Fibroblast of upper back skin (primary cell): ENCODE measurements around the gene DRAXIN.

Experiments
- DNase-seq: peaks from one replicate; pipeline ENCODE4 v3.0.0-alpha.2; 2013

DRAXIN gene

GRCh38 chr1:11712285-11712684, 20.8 kb downstream of the DRAXIN start:
- DNase-seq: no peak

GRCh38 chr1:11713095-11713494, 21.6 kb downstream of the DRAXIN start:
- DNase-seq: no peak

GRCh38 chr1:11714831-11715575, 23.5 kb downstream of the DRAXIN start:
- DNase-seq: no peak

- DNase-seq: peak; percentile 53
These were observed 28.0 kb downstream of the DRAXIN start for GRCh38 chr1:11719313-11720032.

DNA sequence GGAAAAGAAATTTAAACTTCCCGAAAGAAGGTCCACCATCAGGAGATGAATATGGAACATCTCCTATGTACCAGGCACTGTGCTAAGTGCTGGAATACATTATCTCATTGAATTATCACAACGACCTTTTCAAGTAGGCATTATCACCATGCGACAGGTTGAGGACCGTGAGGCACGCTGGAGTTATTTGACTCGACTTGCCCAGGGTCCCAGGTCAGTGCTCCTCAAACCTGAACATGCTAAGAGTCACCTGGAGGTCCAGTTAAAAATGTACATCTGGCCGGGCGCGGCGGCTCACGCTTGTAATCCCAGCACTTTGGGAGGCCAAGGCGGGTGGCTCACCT, 28.5 kb downstream of the DRAXIN start:
- no peak for DNase-seq

DNA sequence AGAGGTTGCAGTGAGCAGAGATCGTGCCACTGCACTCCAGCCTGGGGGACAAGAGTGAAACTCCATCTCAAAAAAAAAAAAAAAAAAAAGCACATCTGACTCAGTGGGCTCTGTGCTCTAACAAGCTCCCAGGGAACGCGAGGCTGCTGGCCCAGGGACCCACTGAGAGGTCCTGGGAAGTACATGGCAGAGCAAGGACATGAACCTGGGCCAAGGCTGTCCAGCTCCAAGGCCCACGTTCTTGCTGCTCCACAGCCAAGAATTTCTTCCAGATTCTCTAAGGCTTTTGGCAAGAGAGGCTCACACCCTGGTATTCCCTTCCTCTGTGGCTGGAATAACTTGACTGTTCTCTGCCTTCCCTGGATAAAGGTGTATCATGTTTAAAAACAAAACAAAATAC, 29.0 kb downstream of the DRAXIN start:
- DNase-seq: no peak

DNA sequence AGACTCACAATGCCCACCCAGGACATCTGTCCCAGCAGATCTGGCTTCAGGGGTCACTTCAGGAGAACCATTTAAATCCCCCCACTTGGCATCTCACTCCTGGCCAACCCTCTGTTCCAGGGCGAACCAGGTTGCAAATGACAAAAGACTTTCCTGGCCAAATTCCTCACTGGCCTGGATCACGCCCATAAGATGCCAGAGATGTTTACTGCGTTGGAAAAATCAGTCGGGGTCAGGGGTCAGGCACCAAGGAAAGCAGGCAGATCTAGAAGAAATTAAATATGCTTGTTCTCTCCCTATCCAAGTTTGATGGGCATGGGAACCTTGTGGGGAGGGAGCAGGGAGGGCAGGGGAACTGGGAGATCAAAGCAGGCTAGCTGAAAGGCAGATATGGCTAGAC, 29.8 kb downstream of the DRAXIN start:
- DNase-seq: no peak

DNA sequence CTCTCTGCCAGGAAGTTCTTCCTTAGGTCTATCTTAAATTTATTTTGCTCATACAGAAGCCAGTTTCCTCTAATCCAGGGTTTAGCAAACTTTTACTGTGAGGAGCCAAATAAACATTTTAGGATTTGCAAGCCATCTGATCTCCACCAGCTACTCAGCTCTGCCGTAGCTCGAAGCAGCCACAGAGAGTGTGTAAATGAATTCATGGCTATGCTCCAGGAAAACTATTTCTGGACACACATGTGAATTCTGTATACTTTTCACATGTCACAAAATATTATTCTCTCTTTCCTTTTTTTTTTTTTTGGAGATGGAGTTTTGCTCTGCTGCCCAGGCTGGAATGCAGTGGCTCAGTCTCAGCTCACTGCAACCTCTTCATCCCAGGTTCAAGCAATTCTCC, 31.0 kb downstream of the DRAXIN start:
- DNase-seq: no peak

DNA sequence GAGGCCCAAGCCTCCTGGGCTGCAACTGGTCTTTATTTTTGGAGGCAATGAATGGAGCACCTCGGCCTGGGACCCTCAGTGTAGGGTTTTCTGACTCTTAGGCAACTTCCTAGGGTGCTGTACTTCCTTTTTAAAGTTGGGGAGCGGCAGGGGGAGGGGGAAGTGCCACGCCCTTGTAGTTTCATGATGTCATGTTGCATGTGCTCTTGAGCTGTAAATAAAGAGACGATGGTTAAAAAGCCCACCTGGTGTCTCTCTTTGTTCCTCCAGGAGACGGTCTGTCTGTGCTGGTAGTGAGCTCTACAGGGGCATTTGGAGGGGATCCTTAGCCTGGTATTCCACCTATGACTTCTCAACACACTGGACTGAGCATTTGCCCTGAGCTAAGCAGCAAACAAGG, 34.1 kb downstream of the DRAXIN start:
- DNase-seq: no peak

DNA sequence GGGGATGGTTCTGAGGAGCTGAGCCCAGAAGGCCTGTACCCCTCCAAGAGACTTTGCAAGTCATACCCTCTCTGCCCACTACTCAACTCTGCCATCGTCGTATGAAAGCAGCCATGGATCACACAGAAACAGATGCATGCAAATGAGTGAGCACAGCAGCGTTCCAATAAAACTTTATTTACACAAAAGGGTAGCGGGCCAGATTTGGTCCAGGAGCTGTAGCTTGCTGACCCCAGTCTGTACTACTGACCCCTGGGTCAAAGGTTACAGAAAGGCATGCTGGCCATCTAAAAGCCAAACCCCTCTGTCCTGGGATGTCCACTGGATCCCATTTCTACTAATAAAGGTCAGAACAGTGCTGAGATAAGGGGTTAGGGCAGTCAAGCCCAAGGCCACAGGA, 35.6 kb downstream of the DRAXIN start:
- DNase-seq: no peak

GRCh38 chr1:11728126-11728806, 36.8 kb downstream of the DRAXIN start:
- DNase-seq: no peak

DNA sequence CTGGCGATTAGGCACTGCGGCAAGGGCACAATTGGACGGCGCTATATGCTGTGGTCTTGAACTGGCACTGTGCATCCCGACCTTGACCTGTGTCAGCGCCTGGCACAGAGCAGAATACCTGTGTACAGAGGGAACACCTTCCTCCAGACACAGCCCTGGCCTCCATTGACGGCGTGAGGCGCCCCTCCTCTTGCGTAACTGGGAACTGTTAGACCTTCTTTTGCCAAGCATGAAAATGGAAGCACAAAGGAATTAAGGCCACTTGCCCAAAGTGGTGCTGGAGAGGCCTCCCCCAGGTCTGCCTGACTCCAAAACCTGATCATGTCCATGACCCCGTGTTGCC, 37.6 kb downstream of the DRAXIN start:
- no peak for DNase-seq

- DNase-seq: peak; percentile 16
These were observed 38.3 kb downstream of the DRAXIN start for GRCh38 chr1:11729498-11730428.

GRCh38 chr1:11730429-11730891, 39.0 kb downstream of the DRAXIN start:
- peak; percentile 6 for DNase-seq

DNA sequence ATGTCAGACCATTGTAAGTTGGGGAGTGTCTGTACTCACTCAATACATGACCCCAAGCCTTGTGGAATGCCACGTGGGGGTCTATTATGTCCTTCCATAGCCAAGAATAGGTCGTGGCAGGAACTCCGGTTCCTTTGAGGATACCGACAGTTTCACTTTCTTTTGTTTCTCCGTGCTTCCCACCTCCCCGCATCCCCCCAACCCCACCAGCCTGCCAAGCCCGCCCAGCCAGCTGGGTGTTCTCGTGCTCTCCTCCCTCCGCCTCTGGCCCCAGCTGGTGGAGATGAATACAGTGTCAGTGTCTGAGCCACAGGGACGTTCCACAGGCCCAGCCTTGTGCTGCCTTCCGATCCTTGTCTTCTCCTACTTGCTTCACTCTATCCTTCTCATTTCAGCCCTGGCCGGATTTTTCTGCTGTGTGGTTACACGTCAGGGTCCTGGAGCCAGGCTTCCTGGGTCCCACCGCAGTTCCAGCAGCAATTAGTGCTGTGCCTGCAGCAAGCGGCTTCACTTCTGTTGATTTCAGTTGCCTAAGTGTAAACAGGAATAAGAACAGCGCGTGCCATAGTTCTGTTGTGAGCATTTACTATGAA, 40.3 kb downstream of the DRAXIN start:
- DNase-seq: peak; percentile 61

DNA sequence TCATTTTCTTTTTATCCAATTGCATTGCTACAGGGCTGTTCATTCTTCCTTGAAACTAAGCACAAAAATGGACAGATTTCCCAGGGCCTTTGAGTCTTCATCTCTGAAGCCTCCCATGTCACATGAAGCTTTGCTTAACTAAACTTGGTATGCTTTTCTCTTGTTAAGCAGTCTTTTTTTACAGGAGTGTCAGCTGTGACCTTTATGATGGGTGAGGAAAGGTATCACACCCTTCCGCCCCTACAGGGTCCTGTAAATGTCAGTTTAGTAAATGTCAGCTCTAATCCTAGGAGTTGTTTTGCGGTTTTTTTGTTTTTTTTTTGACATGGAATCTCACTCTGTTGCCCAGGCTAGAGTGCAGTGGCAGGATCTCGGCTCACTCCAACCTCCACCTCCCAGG, 41.8 kb downstream of the DRAXIN start:
- no peak for DNase-seq

GRCh38 chr1:11735531-11735853, 44.0 kb downstream of the DRAXIN start:
- no peak for DNase-seq

GRCh38 chr1:11735854-11736745, 44.6 kb downstream of the DRAXIN start, which contains the start of gene AGTRAP:
Gene AGTRAP, plus strand, starts transcription at chr1:11736136. Its CDS starts 73 bp downstream, at chr1:11736209.
- peak; percentile 89 for DNase-seq

GRCh38 chr1:11736746-11737639, 45.5 kb downstream of the DRAXIN start:
- peak; percentile 67 for DNase-seq

GRCh38 chr1:11738096-11738495, 46.6 kb downstream of the DRAXIN start:
- DNase-seq: no peak
